ENCODE measurements around the gene SIKE1. TPM values are rescaled to one million over a fixed set of nuclear protein-coding genes. Genes with fewer than 3 reads are reported as not detected.
"Not testable (repeated sequence)": the region's sequence is repeated elsewhere in the genome, so short reads cannot be mapped to it uniquely, and the experiment has no call there.

The SIKE1 gene
- total RNA-seq, 2 experiments from 2014 or later: 69.8 to 75.3 TPM

DNA sequence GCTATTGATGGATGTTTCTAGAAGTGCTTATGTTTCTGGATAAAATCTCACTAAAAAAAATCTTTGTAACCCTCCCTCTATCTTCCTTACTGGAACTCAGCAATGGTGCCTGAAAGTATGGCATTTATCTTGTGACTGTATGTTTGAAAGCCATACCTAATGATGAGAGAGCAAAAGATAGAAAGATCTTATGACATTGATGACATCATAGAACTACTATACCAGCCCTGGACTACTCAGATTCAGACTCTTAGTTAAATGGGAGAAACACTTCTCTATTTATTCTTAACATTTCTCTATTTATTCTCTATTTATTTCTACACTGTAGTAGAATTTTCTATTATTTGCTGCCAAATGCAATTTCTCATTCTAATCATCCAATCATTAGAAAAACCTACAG lies 41.5 kb upstream of the SIKE1 start:
- H3K27ac ChIP-seq (ENCODE audit: low read depth in 1 of 2, low read length in 2 of 2): no peak overlapping the region
- CTCF ChIA-PET: no interaction called here
- Mint-ChIP-seq H3K4me1 (ENCODE audit: low read depth) (no peaks in the 10 kb centered on the region), H3K27me3 (peaks cover 39% of the 10 kb centered on the region), H3K36me3 (ENCODE audit: low read depth) (no peaks in the 10 kb centered on the region), H3K4me3 (no peak overlapping the region), H3K27ac (no peak overlapping the region), H3K9me3 (peaks cover 18% of the 10 kb centered on the region)
- no peaks in the 10 kb centered on the region for H3K4me1 ChIP-seq (ENCODE audit: insufficient read depth, low read length)
- intact Hi-C loops (cut with DNase I, micrococcal nuclease): no loop called here
- no peaks in the 10 kb centered on the region for H3K9me3 ChIP-seq (ENCODE audit: control insufficient read depth in 1 of 2, insufficient read depth in 1 of 2, low read length in 2 of 2)
- no peak for ATAC-seq (ENCODE audit: poor library complexity)
- H3K4me3 ChIP-seq (ENCODE audit: low read length): no peak overlapping the region
- DNase-seq: no peak
- POLR2A ChIA-PET: no interaction called here
- H3K27me3 ChIP-seq (ENCODE audit: control insufficient read depth in 1 of 2, insufficient read depth in 2 of 2, low read length in 2 of 2): peaks cover 0 to 11% of the 10 kb centered on the region in 2 experiments
- no peaks in the 10 kb centered on the region for H3K36me3 ChIP-seq (ENCODE audit: insufficient read depth, low read length)
- TF ChIP-seq, protein P1, sequence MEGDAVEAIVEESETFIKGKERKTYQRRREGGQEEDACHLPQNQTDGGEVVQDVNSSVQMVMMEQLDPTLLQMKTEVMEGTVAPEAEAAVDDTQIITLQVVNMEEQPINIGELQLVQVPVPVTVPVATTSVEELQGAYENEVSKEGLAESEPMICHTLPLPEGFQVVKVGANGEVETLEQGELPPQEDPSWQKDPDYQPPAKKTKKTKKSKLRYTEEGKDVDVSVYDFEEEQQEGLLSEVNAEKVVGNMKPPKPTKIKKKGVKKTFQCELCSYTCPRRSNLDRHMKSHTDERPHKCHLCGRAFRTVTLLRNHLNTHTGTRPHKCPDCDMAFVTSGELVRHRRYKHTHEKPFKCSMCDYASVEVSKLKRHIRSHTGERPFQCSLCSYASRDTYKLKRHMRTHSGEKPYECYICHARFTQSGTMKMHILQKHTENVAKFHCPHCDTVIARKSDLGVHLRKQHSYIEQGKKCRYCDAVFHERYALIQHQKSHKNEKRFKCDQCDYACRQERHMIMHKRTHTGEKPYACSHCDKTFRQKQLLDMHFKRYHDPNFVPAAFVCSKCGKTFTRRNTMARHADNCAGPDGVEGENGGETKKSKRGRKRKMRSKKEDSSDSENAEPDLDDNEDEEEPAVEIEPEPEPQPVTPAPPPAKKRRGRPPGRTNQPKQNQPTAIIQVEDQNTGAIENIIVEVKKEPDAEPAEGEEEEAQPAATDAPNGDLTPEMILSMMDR (IDR thresholded peaks at IDR 0.05): no peak

DNA sequence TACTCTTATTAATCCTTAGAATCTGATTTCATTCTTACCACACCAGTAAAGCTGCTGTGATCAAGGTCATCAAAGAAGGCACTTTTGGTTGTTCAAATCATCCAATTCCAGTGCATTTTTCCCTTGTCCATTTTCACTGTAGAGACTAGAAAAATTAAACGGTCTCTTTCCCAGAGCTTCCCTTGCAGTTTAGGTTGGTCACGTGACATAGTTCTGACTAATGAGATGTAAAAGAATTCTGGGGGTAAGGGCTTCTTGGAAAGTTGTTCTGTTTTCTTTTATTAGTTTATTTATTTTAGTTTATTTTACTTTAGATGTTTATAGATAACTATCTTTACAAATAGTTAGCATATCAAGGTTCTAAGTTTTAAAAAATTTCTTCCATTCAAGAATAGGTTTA lies 39.9 kb upstream of the SIKE1 start:
- ATAC-seq (ENCODE audit: poor library complexity) (no peak), DNase-seq (no peak)
- H3K27ac ChIP-seq (ENCODE audit: low read depth in 1 of 2, low read length in 2 of 2): no peak overlapping the region
- TF ChIP-seq, protein P1 (IDR thresholded peaks at IDR 0.05): no peak
- H3K27me3 ChIP-seq (ENCODE audit: control insufficient read depth in 1 of 2, insufficient read depth in 2 of 2, low read length in 2 of 2): peaks cover 0 to 9% of the 10 kb centered on the region in 2 experiments
- H3K4me3 ChIP-seq (ENCODE audit: low read length): no peak overlapping the region
- POLR2A ChIA-PET: interaction anchor here (0.7 kb wide), 1 partner anchor 26 kb away, joined by 3 read pairs; no protein-coding TSS in a partner anchor
- no peaks in the 10 kb centered on the region for H3K9me3 ChIP-seq (ENCODE audit: control insufficient read depth in 1 of 2, insufficient read depth in 1 of 2, low read length in 2 of 2)
- Mint-ChIP-seq H3K9me3 (peaks cover 18% of the 10 kb centered on the region), H3K4me1 (ENCODE audit: low read depth) (no peaks in the 10 kb centered on the region), H3K36me3 (ENCODE audit: low read depth) (no peaks in the 10 kb centered on the region), H3K27me3 (peaks cover 42% of the 10 kb centered on the region), H3K4me3 (no peak overlapping the region), H3K27ac (no peak overlapping the region)
- intact Hi-C loops (cut with DNase I, micrococcal nuclease): no loop called here
- no peaks in the 10 kb centered on the region for H3K36me3 ChIP-seq (ENCODE audit: insufficient read depth, low read length)
- H3K4me1 ChIP-seq (ENCODE audit: insufficient read depth, low read length): no peaks in the 10 kb centered on the region
- CTCF ChIA-PET: no interaction called here

DNA sequence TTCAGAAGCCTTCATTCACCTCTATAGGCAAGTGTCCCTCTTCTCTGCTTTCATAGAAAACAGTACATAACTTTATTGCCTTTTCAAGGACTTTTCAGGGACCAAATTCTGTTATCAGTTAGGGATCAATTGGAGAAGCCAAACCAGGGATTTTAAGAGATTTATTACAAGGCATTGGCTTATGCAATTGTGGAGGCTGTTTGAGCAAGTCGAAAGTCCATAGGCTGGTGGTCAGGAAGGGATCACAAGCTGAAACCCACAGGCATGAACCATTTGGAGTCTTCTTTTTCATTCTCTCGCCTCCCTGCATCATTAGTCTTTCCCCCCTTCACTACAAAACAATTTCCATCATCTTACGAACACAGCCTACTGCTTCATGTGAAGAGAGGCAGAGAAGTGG lies 39.4 kb upstream of the SIKE1 start:
- Histone ChIP-seq H3K9me3 (ENCODE audit: control insufficient read depth in 1 of 2, insufficient read depth in 1 of 2, low read length in 2 of 2) (no peaks in the 10 kb centered on the region), H3K27me3 (ENCODE audit: control insufficient read depth in 1 of 2, insufficient read depth in 2 of 2, low read length in 2 of 2) (peaks cover 0 to 11% of the 10 kb centered on the region in 2 experiments), H3K4me1 (ENCODE audit: insufficient read depth, low read length) (no peaks in the 10 kb centered on the region), H3K36me3 (ENCODE audit: insufficient read depth, low read length) (no peaks in the 10 kb centered on the region), H3K4me3 (ENCODE audit: low read length) (no peak overlapping the region), H3K27ac (ENCODE audit: low read depth in 1 of 2, low read length in 2 of 2) (no peak overlapping the region)
- peaks cover 37% of the 10 kb centered on the region for H3K27me3 Mint-ChIP-seq
- H3K4me3 Mint-ChIP-seq: no peak overlapping the region
- no peak overlapping the region for H3K27ac Mint-ChIP-seq
- intact Hi-C loops (cut with DNase I, micrococcal nuclease): no loop called here
- H3K9me3 Mint-ChIP-seq: peaks cover 15% of the 10 kb centered on the region
- ChIA-PET CTCF (no interaction called here), POLR2A (interaction anchor here (0.7 kb wide), 1 partner anchor 26 kb away, joined by 3 read pairs; no protein-coding TSS in a partner anchor)
- TF ChIP-seq, protein P1 (IDR thresholded peaks at IDR 0.05): no peak
- DNase-seq (no peak), ATAC-seq (ENCODE audit: poor library complexity) (no peak)
- no peaks in the 10 kb centered on the region for H3K36me3 Mint-ChIP-seq (ENCODE audit: low read depth)
- H3K4me1 Mint-ChIP-seq (ENCODE audit: low read depth): no peaks in the 10 kb centered on the region

DNA sequence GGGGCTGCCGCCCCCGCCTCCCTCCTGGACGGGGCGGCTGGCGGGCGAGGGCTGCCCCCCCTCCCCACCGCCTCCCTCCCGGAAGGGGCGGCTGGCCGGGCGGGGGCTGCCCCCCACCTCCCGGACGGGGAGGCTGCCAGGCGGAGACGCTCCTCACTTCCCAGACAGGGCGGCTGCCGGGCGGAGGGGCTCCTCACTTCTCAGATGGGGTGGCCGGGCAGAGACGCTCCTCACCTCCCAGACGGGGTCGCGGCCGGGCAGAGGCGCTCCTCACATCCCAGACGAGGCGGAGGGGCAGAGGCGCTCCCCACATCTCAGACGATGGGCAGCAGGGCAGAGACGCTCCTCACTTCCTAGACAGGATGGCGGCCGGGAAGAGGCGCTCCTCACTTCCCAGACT lies 24.0 kb upstream of the SIKE1 start:
- H3K4me3 Mint-ChIP-seq; intact Hi-C loops (cut with DNase I, micrococcal nuclease); H3K36me3 Mint-ChIP-seq (ENCODE audit: low read depth); H3K9me3 ChIP-seq (ENCODE audit: control insufficient read depth in 1 of 2, insufficient read depth in 1 of 2, low read length in 2 of 2); H3K4me1 Mint-ChIP-seq (ENCODE audit: low read depth); H3K36me3 ChIP-seq (ENCODE audit: insufficient read depth, low read length); H3K4me1 ChIP-seq (ENCODE audit: insufficient read depth, low read length); CTCF ChIA-PET; H3K27ac Mint-ChIP-seq; POLR2A ChIA-PET; H3K27ac ChIP-seq (ENCODE audit: low read depth in 1 of 2, low read length in 2 of 2); ATAC-seq (ENCODE audit: poor library complexity); H3K4me3 ChIP-seq (ENCODE audit: low read length); DNase-seq; H3K9me3 Mint-ChIP-seq: not testable (repeated sequence)
- peaks cover 3 to 12% of the 10 kb centered on the region in 2 experiments for H3K27me3 ChIP-seq (ENCODE audit: control insufficient read depth in 1 of 2, insufficient read depth in 2 of 2, low read length in 2 of 2)
- peaks cover 29% of the 10 kb centered on the region for H3K27me3 Mint-ChIP-seq
